ENCODE data around the gene ULK4.

ULK4 gene

GRCh38 chr3:41936384-41936783, 25.5 kb downstream of the ULK4 start:
- DNase-seq (ENCODE audit: low spot score) (no peak), ATAC-seq (ENCODE audit: low read depth) (no peak)
- Histone ChIP-seq H3K27me3 (ENCODE audit: insufficient read depth, poor library complexity, severe bottlenecking) (no peaks in the 10 kb centered on the region), H3K4me3 (ENCODE audit: severe bottlenecking) (no peak overlapping the region), H3K4me1 (ENCODE audit: insufficient read depth, poor library complexity, severe bottlenecking) (peaks cover 15% of the 10 kb centered on the region), H3K9me3 (ENCODE audit: severe bottlenecking) (no peaks in the 10 kb centered on the region), H3K36me3 (ENCODE audit: low read depth) (no peaks in the 10 kb centered on the region), H3K27ac (ENCODE audit: poor library complexity, severe bottlenecking) (no peak overlapping the region)
- TF ChIP-seq CTCF (IDR thresholded peaks at IDR 0.05; ENCODE audit: poor library complexity, severe bottlenecking) = no peak

DNA sequence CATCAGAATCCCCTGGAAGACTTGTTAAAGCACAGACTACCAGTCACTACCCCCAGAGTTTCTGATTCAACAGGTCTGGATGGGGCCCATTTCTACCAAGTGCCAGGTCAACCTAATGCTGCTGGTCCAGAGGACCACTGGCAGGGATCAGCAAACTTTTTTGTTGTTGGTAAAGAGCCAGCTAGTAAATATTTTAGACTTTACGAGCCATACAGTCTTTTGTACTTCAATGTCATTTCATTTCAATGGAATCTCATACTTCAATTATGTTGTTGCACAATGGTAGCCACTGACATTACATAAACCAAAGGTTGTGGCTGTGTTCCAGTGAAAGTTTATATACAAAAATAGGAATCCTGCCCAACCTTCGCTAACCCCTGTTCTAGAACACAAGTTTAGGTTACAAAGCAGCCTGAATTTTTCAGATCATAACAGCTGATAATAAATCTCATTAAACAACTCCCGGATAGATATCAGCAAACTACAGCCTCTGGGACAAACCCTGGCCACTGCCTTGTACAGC, 28.7 kb downstream of the ULK4 start:
- DNase-seq (ENCODE audit: low spot score) (no peak), ATAC-seq (ENCODE audit: low read depth) (peak; percentile 78)
- TF ChIP-seq CTCF (IDR thresholded peaks at IDR 0.05; ENCODE audit: poor library complexity, severe bottlenecking) = no peak
- H3K9me3 ChIP-seq (ENCODE audit: severe bottlenecking) = no peaks in the 10 kb centered on the region
- no peak overlapping the region for H3K27ac ChIP-seq (ENCODE audit: poor library complexity, severe bottlenecking)
- H3K4me3 ChIP-seq (ENCODE audit: severe bottlenecking) = no peak overlapping the region
- no peaks in the 10 kb centered on the region for H3K27me3 ChIP-seq (ENCODE audit: insufficient read depth, poor library complexity, severe bottlenecking)
- H3K36me3 ChIP-seq (ENCODE audit: low read depth) = no peaks in the 10 kb centered on the region
- H3K4me1 ChIP-seq (ENCODE audit: insufficient read depth, poor library complexity, severe bottlenecking) = peaks cover 15% of the 10 kb centered on the region

DNA sequence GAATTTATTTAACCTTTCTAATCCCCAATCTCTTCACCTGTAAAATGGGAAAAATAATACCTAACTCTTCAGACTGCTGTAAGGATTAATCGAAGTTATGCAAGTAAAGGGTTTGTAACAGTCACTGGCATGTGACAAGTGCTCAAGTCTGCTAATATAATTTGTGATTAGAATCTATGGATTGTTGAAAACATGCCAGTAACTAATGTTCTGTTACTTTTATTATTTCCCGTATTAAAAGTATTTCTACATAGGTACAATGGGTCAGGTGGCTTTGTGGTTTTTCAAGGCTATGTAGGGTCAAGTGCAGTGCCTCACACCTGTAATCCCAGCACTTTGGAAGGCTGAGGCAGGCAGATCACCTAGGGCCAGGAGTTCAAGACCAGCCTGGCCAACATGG, 29.4 kb downstream of the ULK4 start:
- H3K4me3 ChIP-seq (ENCODE audit: severe bottlenecking) = no peak overlapping the region
- no peaks in the 10 kb centered on the region for H3K36me3 ChIP-seq (ENCODE audit: low read depth)
- peak; percentile 69 for ATAC-seq (ENCODE audit: low read depth)
- H3K27me3 ChIP-seq (ENCODE audit: insufficient read depth, poor library complexity, severe bottlenecking) = no peaks in the 10 kb centered on the region
- TF ChIP-seq CTCF (IDR thresholded peaks at IDR 0.05; ENCODE audit: poor library complexity, severe bottlenecking) = no peak
- no peak for DNase-seq (ENCODE audit: low spot score)
- H3K9me3 ChIP-seq (ENCODE audit: severe bottlenecking) = no peaks in the 10 kb centered on the region
- H3K27ac ChIP-seq (ENCODE audit: poor library complexity, severe bottlenecking) = no peak overlapping the region
- H3K4me1 ChIP-seq (ENCODE audit: insufficient read depth, poor library complexity, severe bottlenecking) = peaks cover 15% of the 10 kb centered on the region

DNA sequence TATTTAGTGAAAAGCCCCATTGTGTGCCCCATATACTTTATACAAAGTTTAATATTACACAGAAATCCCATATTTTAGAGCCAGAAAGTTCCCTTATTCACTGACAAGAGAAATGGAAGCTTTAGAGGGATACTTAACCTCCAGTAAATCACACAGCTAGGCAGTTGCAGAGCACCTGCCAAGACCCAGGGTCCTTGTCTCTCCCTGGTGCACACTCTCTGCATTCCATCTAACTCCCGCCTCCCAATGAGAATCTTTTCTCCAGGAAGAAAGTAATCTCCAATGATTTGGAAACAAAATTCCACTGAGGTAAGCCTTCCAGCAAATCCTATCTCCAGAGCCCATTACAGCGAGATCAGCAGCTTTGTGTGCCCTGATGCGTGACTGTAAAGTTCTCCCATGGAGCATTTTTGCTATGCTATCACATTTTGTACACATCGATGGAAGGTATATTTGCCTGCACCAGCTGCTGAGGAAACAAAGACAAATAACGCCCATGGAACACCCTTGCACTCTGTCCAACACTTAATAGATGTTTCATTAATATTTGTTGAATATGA, 41.4 kb downstream of the ULK4 start:
- H3K27me3 ChIP-seq (ENCODE audit: insufficient read depth, poor library complexity, severe bottlenecking) = no peaks in the 10 kb centered on the region
- H3K4me1 ChIP-seq (ENCODE audit: insufficient read depth, poor library complexity, severe bottlenecking) = no peaks in the 10 kb centered on the region
- ATAC-seq (ENCODE audit: low read depth) (no peak), DNase-seq (ENCODE audit: low spot score) (no peak)
- H3K36me3 ChIP-seq (ENCODE audit: low read depth) = no peaks in the 10 kb centered on the region
- TF ChIP-seq CTCF (IDR thresholded peaks at IDR 0.05; ENCODE audit: poor library complexity, severe bottlenecking) = no peak
- no peak overlapping the region for H3K4me3 ChIP-seq (ENCODE audit: severe bottlenecking)
- no peak overlapping the region for H3K27ac ChIP-seq (ENCODE audit: poor library complexity, severe bottlenecking)
- H3K9me3 ChIP-seq (ENCODE audit: severe bottlenecking) = no peaks in the 10 kb centered on the region

DNA sequence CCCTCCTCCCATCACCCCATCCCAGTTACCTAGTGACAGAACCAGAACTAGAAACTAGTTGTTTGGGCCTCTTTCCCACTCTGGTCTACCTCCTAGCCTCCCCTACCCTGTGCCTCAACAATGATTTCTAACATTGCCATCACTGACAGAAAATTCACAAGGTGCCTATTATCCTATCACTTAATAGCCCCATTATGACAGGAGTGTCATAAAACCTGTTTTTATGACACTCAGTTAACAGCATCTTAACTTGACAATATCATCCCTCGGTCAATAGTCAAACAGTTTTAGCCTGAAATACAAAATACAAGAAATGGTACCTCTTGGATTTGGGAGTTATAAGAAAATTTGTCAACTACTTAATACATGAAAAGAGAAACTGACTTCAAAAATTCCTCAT, 46.5 kb downstream of the ULK4 start:
- DNase-seq (ENCODE audit: low spot score) (no peak), ATAC-seq (ENCODE audit: low read depth) (no peak)
- Histone ChIP-seq H3K36me3 (ENCODE audit: low read depth) (no peaks in the 10 kb centered on the region), H3K9me3 (ENCODE audit: severe bottlenecking) (no peaks in the 10 kb centered on the region), H3K27me3 (ENCODE audit: insufficient read depth, poor library complexity, severe bottlenecking) (no peaks in the 10 kb centered on the region), H3K4me1 (ENCODE audit: insufficient read depth, poor library complexity, severe bottlenecking) (no peaks in the 10 kb centered on the region), H3K4me3 (ENCODE audit: severe bottlenecking) (no peak overlapping the region), H3K27ac (ENCODE audit: poor library complexity, severe bottlenecking) (no peak overlapping the region)
- TF ChIP-seq CTCF (IDR thresholded peaks at IDR 0.05; ENCODE audit: poor library complexity, severe bottlenecking) = no peak
